ENCODE results near the gene CDKN2B-AS1. TPM values are rescaled to one million over a fixed set of nuclear protein-coding genes. Genes with fewer than 3 reads are reported as not detected.

Gene CDKN2B-AS1
- total and polyA plus RNA-seq, 2 experiments from 2014 or later, result 0.27 to 0.68 TPM

GRCh38 chr9:22097707-22098106 lies 103.1 kb downstream of the CDKN2B-AS1 start:
- Histone ChIP-seq H3K9me2 (replicated peaks; ENCODE audit: insufficient read depth) (no peaks in the 10 kb centered on the region), H2AFZ (no peak overlapping the region), H3K9me3 (ENCODE audit: low read depth) (no peaks in the 10 kb centered on the region), H4K20me1 (ENCODE audit: insufficient read depth, poor library complexity, severe bottlenecking) (no peaks in the 10 kb centered on the region), H3K4me2 (no peak overlapping the region), H3K36me3 (replicated peaks; ENCODE audit: insufficient read depth, low read depth) (no peaks in the 10 kb centered on the region), H3K79me2 (no peaks in the 10 kb centered on the region), H3K27me3 (no peaks in the 10 kb centered on the region), H3K4me3 (no peak overlapping the region), H3K27ac (peak overlapping the region; percentile 31), H3K4me1 (ENCODE audit: insufficient read depth) (peaks cover 4% of the 10 kb centered on the region)
- WGBS (ENCODE audit: low lambda C conversion rate, missing lambda C conversion rate), result 21% methylated on average over 1 of the region's 1 CpG
- DNase-seq (ENCODE audit: low spot score), result peak; percentile 47
- TF ChIP-seq EZH2phosphoT487 (IDR thresholded peaks at IDR 0.05; ENCODE audit: low read depth, severe bottlenecking, unreplicated experiment) (no peak), CTCF (IDR thresholded peaks at IDR 0.05; ENCODE audit: poor library complexity) (no peak), EZH2 (IDR thresholded peaks at IDR 0.05; ENCODE audit: borderline replicate concordance) (no peak)

- H3K4me3 ChIP-seq, result no peak overlapping the region
- no peaks in the 10 kb centered on the region for H3K79me2 ChIP-seq
- H3K4me2 ChIP-seq, result no peak overlapping the region
- no peaks in the 10 kb centered on the region for H3K9me2 ChIP-seq (replicated peaks; ENCODE audit: insufficient read depth)
- H3K36me3 ChIP-seq (replicated peaks; ENCODE audit: insufficient read depth, low read depth), result no peaks in the 10 kb centered on the region
- no peaks in the 10 kb centered on the region for H3K9me3 ChIP-seq (ENCODE audit: low read depth)
- no peak for TF ChIP-seq EZH2 (IDR thresholded peaks at IDR 0.05; ENCODE audit: borderline replicate concordance)
- TF ChIP-seq EZH2phosphoT487 (IDR thresholded peaks at IDR 0.05; ENCODE audit: low read depth, severe bottlenecking, unreplicated experiment), result no peak
- TF ChIP-seq CTCF (IDR thresholded peaks at IDR 0.05; ENCODE audit: poor library complexity), result no peak
- H4K20me1 ChIP-seq (ENCODE audit: insufficient read depth, poor library complexity, severe bottlenecking), result no peaks in the 10 kb centered on the region
- WGBS (ENCODE audit: low lambda C conversion rate, missing lambda C conversion rate), result 80% methylated on average over 3 of the region's 3 CpGs
- H2AFZ ChIP-seq, result no peak overlapping the region
- H3K27ac ChIP-seq, result peak overlapping the region; percentile 44
- H3K27me3 ChIP-seq, result no peaks in the 10 kb centered on the region
- H3K4me1 ChIP-seq (ENCODE audit: insufficient read depth), result peaks cover 4% of the 10 kb centered on the region
- DNase-seq (ENCODE audit: low spot score), result peak; percentile 46
Observed at GRCh38 chr9:22098643-22099332, 104.2 kb downstream of the CDKN2B-AS1 start.

- Histone ChIP-seq H3K9me2 (replicated peaks; ENCODE audit: insufficient read depth) (no peaks in the 10 kb centered on the region), H3K4me1 (ENCODE audit: insufficient read depth) (peaks cover 4% of the 10 kb centered on the region), H3K4me3 (no peak overlapping the region), H3K4me2 (no peak overlapping the region), H3K36me3 (replicated peaks; ENCODE audit: insufficient read depth, low read depth) (no peaks in the 10 kb centered on the region), H3K27me3 (no peaks in the 10 kb centered on the region), H3K79me2 (no peaks in the 10 kb centered on the region), H2AFZ (no peak overlapping the region), H3K9me3 (ENCODE audit: low read depth) (no peaks in the 10 kb centered on the region), H3K27ac (no peak overlapping the region), H4K20me1 (ENCODE audit: insufficient read depth, poor library complexity, severe bottlenecking) (no peaks in the 10 kb centered on the region)
- no peak for TF ChIP-seq EZH2 (IDR thresholded peaks at IDR 0.05; ENCODE audit: borderline replicate concordance)
- TF ChIP-seq CTCF (IDR thresholded peaks at IDR 0.05; ENCODE audit: poor library complexity), result no peak
- TF ChIP-seq EZH2phosphoT487 (IDR thresholded peaks at IDR 0.05; ENCODE audit: low read depth, severe bottlenecking, unreplicated experiment), result no peak
- DNase-seq (ENCODE audit: low spot score), result no peak
- 90% methylated on average over 2 of the region's 2 CpGs for WGBS (ENCODE audit: low lambda C conversion rate, missing lambda C conversion rate)
Observed at GRCh38 chr9:22100626-22101025, 106.0 kb downstream of the CDKN2B-AS1 start.
